Lower lobe of right lung (tissue), 2 donors: Measurements from ENCODE around the gene OMP. TPM values are rescaled to one million over a fixed set of nuclear protein-coding genes. Genes with fewer than 3 reads are reported as not detected.

Experiments
- ATAC-seq, 2 donors: fragments of 200-7000 bp; cut with Tn5 transposase; one replicate each; pipeline ENCODE4 v1.9.1; 2020 to 2022; ENCODE audit warnings: mild to moderate bottlenecking in 2 of 2, moderate library complexity in 2 of 2
- DNase-seq: peaks from one replicate; pipeline ENCODE4 v3.0.0-alpha.2; 2020
- H3K27ac ChIP-seq: fragments of 200-600 bp; one replicate; pipeline ENCODE4 v1.8.0; 2022
- H3K27me3 ChIP-seq: fragments of 200-600 bp; one replicate; pipeline ENCODE4 v1.8.0; 2022; ENCODE audit warnings: low read depth
- H3K36me3 ChIP-seq: fragments of 200-600 bp; one replicate; pipeline ENCODE4 v1.8.0; 2022; ENCODE audit warnings: mild to moderate bottlenecking
- H3K4me1 ChIP-seq: fragments of 200-600 bp; one replicate; pipeline ENCODE4 v1.8.0; 2022
- H3K4me3 ChIP-seq: fragments of 200-600 bp; one replicate; pipeline ENCODE4 v1.8.0; 2022; ENCODE audit warnings: mild to moderate bottlenecking
- H3K9me3 ChIP-seq: fragments of 200-600 bp; one replicate; pipeline ENCODE4 v1.8.0; 2022
- CTCF ChIP-seq: fragments of 200-600 bp; IDR thresholded peaks from one replicate; pipeline ENCODE4 v1.8.0; 2022; ENCODE audit warnings: antibody characterized with exemption, mild to moderate bottlenecking
- intact Hi-C: fragments of 100-400 bp; cut with DNase I; formaldehyde crosslinking; loops from one replicate; pipeline ENCODE4 v1.11.0; 2022
- total RNA-seq: library from RNA; stranded (reverse); fragmentation: NEBNext Ultra II Directional; extraction: Animal tissue kit (Norgen Biotek cat#: 25700); gene quantifications from one replicate; pipeline ENCODE4 v1.2.1, GENCODE V29; 2021
- donor health status: DM: no; HTN: yes; CAD: no; lungs with severe emphysema.

OMP gene
- total RNA-seq, 1 donor from 2014 or later = not detected

GRCh38 chr11:77126861-77127234, 24.2 kb downstream of the OMP start:
- Histone ChIP-seq H3K27me3 (peaks cover 4% of the 10 kb centered on the region), H3K4me1 (peaks cover 24% of the 10 kb centered on the region), H3K36me3 (no peaks in the 10 kb centered on the region), H3K4me3 (peak overlapping the region; percentile 53), H3K27ac (no peak overlapping the region), H3K9me3 (no peaks in the 10 kb centered on the region)
- intact Hi-C loops = no loop called here
- TF ChIP-seq CTCF = no peak
- ATAC-seq (peak; percentile 1 to 16), DNase-seq (no peak)

- Histone ChIP-seq H3K27me3 (peaks cover 4% of the 10 kb centered on the region), H3K27ac (no peak overlapping the region), H3K9me3 (no peaks in the 10 kb centered on the region), H3K36me3 (no peaks in the 10 kb centered on the region), H3K4me1 (peaks cover 24% of the 10 kb centered on the region), H3K4me3 (peak overlapping the region; percentile 53)
- ATAC-seq = peak; percentile 74 to 83
- DNase-seq = peak; percentile 62
- peak; percentile 98 for TF ChIP-seq CTCF
- intact Hi-C loops = no loop called here
These were observed 24.7 kb downstream of the OMP start for GRCh38 chr11:77127235-77127911.

- intact Hi-C loops = no loop called here
- Histone ChIP-seq H3K4me3 (peak within 1 kb of the TSS; percentile 53), H3K27ac (no peak within 1 kb of the TSS), H3K4me1 (peaks cover 24% of the 10 kb centered on the region), H3K36me3 (no peaks in the 10 kb centered on the region), H3K9me3 (no peaks in the 10 kb centered on the region), H3K27me3 (peaks cover 4% of the 10 kb centered on the region)
- DNase-seq (no peak), ATAC-seq (peak; percentile 73 to 76)
- no peak for TF ChIP-seq CTCF
These were observed 25.5 kb downstream of the OMP start, which contains the start of gene MYO7A for GRCh38 chr11:77127920-77128691. TSS of gene MYO7A (plus strand) at chr11:77128246. CDS start at chr11:77130635, 2,389 bp downstream.

GRCh38 chr11:77129069-77129841, 26.6 kb downstream of the OMP start:
- DNase-seq (no peak), ATAC-seq (no peak)
- Histone ChIP-seq H3K4me1 (peaks cover 24% of the 10 kb centered on the region), H3K36me3 (no peaks in the 10 kb centered on the region), H3K9me3 (no peaks in the 10 kb centered on the region), H3K27ac (no peak overlapping the region), H3K4me3 (no peak overlapping the region), H3K27me3 (peaks cover 4% of the 10 kb centered on the region)
- intact Hi-C loops = no loop called here
- TF ChIP-seq CTCF = no peak

DNA sequence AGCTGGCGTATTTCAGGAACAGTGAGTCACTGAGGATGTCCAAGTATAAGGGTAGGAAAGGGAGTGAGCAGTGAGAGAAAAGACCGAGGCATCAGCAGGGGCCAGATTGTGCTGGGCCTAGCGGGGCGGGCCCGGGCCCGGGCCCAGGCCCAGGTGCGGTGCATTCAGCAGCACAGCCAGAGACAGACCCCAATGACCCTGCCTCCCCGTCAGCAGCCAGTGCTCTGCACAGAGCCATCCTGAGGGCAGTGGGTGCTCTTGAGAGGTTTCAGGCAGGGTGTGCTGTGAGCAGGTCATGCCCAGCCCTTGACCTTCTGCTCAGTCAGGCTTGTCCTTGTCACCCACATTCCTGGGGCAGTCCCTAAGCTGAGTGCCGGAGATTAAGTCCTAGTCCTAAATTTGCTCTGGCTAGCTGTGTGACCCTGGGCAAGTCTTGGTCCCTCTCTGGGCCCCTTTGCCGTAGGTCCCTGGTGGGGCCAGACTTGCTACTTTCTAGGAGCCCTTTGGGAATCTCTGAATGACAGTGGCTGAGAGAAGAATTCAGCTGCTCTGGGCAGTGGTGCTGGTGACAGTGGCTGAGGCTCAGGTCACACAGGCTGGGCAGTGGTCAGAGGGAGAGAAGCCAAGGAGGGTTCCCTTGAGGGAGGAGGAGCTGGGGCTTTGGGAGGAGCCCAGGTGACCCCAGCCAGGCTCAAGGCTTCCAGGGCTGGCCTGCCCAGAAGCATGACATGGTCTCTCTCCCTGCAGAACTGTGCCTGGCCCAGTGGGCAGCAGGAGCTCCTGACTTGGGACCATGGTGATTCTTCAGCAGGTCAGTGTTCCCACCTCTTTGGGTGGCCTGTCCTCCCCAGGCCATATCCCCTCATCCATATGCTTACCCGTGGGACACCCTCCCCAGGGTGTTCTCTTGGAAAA, 27.5 kb downstream of the OMP start:
- Histone ChIP-seq H3K9me3 (no peaks in the 10 kb centered on the region), H3K4me3 (no peak overlapping the region), H3K27ac (no peak overlapping the region), H3K27me3 (peaks cover 4% of the 10 kb centered on the region), H3K36me3 (no peaks in the 10 kb centered on the region), H3K4me1 (peaks cover 24% of the 10 kb centered on the region)
- ATAC-seq (no peak), DNase-seq (no peak)
- intact Hi-C loops = no loop called here
- no peak for TF ChIP-seq CTCF
